Kidney epithelial cell (primary cell): ENCODE measurements around the gene DTD2. TPM values are rescaled to one million over a fixed set of nuclear protein-coding genes. Genes with fewer than 3 reads are reported as not detected.

ENCODE experiments used
- DNase-seq: peaks from one replicate; pipeline ENCODE4 v3.0.0-alpha.2; 2010; ENCODE audit warnings: low read depth
- H3K27me3 ChIP-seq: 2 replicates; pipeline ENCODE4 v1.6.0; 2011; ENCODE audit warnings: low read length; ENCODE audit not compliant: control insufficient read depth, insufficient read depth
- H3K36me3 ChIP-seq: 2 replicates; pipeline ENCODE4 v1.5.1; 2011; ENCODE audit warnings: low read length; ENCODE audit not compliant: control insufficient read depth, insufficient read depth
- H3K4me3 ChIP-seq: 2 replicates; pipeline ENCODE4 v1.5.1; 2011; ENCODE audit warnings: low read depth, mild to moderate bottlenecking, control low read depth, low read length
- total RNA-seq: library from RNA; depleted of rRNA; stranded (reverse); fragments of >200 nt; gene quantifications from 2 replicates; pipeline ENCODE4 v1.2.3, GENCODE V29; 2015
- TF ChIP-seq, protein P1 (sequence below): IDR thresholded peaks from 2 replicates; pipeline ENCODE4 v1.5.1; 2011; ENCODE audit warnings: mild to moderate bottlenecking, moderate library complexity, low read length, control low read depth, inconsistent platforms; ENCODE audit not compliant: insufficient read depth, poor library complexity, severe bottlenecking

Gene DTD2
- total RNA-seq, 1 donor from 2014 or later, result 30.0 TPM

DNA sequence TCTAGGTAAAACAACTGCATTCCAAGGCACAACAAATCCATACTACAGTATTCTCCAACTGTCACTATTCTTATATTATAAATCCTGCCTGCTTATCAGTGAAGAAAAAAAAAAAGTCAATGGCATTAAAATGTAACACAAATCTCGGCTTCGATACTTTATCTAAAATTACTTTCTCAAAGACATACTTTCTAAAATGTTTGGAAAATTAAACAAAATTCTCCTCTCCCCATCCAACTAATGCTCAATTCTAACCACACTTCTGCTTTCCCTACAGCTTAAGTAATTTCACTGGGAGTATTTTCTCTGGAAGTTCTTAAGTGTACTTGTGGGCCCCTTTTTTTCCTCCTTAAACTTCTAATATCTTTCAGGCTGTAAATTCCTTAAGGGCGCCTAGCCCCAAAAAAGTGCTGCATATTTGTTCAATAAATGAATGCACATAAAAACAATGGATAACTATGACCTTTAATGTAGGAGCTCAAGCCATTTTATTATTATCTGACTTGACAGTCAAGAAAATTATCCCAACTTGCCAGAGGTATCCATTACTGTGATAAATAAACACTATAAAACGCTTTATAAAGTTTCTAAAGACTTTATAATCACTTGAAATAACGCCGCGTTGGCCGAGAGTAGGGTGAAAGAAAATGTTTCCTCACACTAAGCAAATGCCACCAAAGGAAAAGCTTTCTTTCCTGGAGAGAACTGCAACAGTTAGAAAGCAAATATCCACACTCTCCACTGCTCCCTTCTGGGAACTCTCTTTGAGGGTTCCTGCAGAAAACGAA lies 37.9 kb downstream of the DTD2 start:
- no peaks in the 10 kb centered on the region for H3K36me3 ChIP-seq
- H3K4me3 ChIP-seq, result peak overlapping the region; percentile 91
- TF ChIP-seq, protein P1, sequence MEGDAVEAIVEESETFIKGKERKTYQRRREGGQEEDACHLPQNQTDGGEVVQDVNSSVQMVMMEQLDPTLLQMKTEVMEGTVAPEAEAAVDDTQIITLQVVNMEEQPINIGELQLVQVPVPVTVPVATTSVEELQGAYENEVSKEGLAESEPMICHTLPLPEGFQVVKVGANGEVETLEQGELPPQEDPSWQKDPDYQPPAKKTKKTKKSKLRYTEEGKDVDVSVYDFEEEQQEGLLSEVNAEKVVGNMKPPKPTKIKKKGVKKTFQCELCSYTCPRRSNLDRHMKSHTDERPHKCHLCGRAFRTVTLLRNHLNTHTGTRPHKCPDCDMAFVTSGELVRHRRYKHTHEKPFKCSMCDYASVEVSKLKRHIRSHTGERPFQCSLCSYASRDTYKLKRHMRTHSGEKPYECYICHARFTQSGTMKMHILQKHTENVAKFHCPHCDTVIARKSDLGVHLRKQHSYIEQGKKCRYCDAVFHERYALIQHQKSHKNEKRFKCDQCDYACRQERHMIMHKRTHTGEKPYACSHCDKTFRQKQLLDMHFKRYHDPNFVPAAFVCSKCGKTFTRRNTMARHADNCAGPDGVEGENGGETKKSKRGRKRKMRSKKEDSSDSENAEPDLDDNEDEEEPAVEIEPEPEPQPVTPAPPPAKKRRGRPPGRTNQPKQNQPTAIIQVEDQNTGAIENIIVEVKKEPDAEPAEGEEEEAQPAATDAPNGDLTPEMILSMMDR, result no peak
- H3K27me3 ChIP-seq, result no peaks in the 10 kb centered on the region
- DNase-seq, result no peak

DNA sequence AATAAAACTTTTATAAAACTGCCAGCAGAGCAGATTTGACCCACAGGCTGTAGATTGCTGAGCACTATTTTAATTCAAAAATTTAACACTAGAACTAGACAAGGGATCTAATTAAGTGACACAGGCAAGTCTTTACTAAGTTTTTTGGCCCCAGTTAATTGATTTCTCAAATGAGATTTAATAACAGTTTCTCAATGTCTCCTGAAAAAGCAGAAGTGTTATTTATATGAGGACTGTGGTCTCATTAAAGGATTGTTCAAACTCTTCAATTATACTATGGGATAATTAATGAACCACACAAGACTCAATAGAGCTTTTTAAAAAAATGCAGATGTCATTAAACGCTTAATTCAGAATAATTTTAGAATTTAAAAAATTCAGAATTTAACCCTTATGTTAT lies 38.9 kb downstream of the DTD2 start:
- no peaks in the 10 kb centered on the region for H3K36me3 ChIP-seq
- no peak overlapping the region for H3K4me3 ChIP-seq
- no peak for DNase-seq
- TF ChIP-seq, protein P1, result no peak
- H3K27me3 ChIP-seq, result no peaks in the 10 kb centered on the region

DNA sequence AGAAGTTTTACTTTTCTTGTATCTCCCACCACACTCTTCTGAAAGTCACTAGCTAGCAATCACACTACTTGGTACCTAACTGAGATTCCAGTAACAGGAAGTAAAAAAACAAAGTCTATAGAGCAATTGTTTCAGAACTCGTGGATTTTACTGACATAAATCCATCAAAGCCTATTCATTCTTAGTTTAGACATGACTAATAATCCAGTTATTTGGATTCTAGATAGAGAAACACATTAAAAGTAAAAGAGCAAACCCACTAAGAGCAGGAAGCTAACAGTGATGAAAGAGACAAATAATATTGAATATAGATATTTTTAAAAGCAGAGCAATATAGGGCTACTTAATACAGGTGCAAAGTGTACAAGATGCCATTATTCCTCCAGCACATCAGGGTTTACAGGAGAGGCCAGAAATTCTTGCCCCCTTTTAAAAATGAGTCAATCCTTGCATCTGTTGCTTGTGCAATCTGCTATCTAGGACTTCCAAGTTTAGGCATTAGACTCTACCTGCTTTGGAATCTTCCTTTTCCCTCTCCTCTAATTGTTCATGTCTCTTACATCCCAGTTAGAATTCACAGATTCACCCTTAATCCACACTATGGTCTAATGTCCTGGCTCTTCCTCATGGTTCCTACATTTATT lies 43.0 kb downstream of the DTD2 start:
- DNase-seq, result no peak
- TF ChIP-seq, protein P1, result no peak
- no peaks in the 10 kb centered on the region for H3K36me3 ChIP-seq
- no peaks in the 10 kb centered on the region for H3K27me3 ChIP-seq
- H3K4me3 ChIP-seq, result no peak overlapping the region

DNA sequence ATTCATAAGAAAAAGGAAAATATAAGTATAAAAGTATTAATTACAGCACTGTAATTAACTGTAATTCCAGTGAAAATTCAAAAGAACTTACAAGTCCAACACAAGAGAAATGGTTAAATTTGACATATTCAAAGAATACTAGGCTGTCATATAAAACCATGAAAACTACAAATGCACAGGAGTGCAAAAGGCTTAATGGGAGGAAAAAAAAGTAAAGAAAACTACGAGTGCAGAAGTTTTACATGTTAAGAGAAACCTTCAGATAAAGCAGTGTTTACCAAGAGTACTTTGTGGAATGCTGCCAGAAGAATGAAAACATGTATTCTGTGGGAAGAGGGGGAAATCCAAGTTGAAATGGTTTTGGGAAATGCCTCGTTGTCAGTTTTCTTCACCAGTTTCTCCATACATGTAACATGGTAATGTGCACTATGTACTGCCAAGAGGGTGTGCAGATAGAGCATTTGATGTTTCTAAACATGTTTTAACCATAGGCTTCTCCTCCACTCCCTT lies 46.0 kb downstream of the DTD2 start:
- DNase-seq, result no peak
- TF ChIP-seq, protein P1, result no peak
- H3K27me3 ChIP-seq, result no peaks in the 10 kb centered on the region
- no peak overlapping the region for H3K4me3 ChIP-seq
- H3K36me3 ChIP-seq, result no peaks in the 10 kb centered on the region

DNA sequence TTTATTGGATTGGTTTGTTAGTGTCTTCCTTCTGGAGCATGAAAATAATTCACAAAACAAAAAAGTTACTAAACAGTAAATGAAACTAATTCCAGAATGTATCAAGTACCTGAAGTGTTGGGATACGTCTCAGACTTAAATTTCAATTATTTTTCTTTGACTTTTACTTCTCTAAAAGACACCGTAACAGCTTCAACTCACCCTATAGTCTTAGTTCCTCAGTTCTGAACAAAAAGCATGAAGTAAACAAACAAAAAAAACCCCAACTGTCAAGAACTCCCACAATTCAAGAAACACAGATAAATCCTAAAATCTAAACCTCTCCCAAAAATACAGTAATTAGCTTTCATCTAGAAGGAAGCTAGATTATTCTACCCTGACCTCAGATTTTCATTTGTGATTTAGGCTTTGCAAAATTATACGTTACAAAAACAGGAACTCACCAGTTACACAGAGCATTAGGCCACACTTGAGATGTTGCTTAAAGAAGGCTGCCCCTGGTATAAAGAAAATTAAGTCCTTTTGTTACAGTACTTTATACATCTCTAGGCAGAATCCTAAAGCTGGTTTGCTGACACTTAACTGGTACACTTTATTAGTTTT lies 47.2 kb downstream of the DTD2 start:
- Histone ChIP-seq H3K36me3 (no peaks in the 10 kb centered on the region), H3K4me3 (no peak overlapping the region), H3K27me3 (no peaks in the 10 kb centered on the region)
- DNase-seq, result no peak
- TF ChIP-seq, protein P1, result no peak
